HG03196 (cell line): Measurements from ENCODE around the gene ADGRE1.

Experiments used
- ATAC-seq: cut with Tn5 transposase; IDR thresholded peaks from one replicate; pipeline ENCODE4 v1.9.1; 2021; ENCODE audit not compliant: unreplicated experiment

ADGRE1 gene

GRCh38 chr19:6947745-6948144, 60.4 kb downstream of the ADGRE1 start:
- ATAC-seq, result peak; percentile 90

- no peak for ATAC-seq
These were observed 61.5 kb downstream of the ADGRE1 start for GRCh38 chr19:6948884-6949283.

DNA sequence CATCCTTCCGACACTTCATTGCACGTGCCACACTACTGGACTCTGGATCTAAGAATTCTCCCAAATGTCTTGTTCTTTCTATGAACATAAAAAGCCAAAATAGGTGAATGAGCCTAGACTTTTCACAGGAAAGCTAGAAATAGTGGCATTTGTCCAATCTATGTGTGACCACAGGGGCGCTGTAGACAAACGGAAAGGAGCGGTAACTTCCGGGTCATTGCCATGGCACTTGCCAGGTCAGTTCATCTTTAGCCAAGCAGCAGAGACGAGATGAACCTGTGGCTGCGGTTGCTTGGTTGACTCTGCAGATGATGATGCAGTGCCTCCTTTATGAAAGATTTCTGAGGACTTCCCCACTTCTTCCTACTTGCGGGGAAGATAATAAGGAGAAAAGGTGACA, 65.6 kb downstream of the ADGRE1 start:
- ATAC-seq, result no peak

DNA sequence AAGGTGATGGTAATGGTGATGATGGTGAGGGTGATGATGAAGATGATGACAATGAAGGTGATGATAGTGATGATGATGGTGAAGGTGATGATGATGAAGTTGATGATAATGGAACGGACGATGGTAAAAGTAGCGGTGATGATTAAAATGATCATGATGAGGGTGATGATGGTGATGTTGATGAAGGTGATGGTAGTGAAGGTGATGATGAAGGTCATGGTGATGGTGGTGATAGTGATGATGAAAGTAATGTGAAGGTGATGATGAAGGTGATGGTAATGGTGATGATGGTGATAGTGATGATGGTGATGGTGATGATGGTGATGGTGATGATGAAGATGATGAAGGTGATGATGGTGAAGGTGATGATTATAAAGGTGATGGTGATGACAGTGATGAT, 67.7 kb downstream of the ADGRE1 start:
- no peak for ATAC-seq

DNA sequence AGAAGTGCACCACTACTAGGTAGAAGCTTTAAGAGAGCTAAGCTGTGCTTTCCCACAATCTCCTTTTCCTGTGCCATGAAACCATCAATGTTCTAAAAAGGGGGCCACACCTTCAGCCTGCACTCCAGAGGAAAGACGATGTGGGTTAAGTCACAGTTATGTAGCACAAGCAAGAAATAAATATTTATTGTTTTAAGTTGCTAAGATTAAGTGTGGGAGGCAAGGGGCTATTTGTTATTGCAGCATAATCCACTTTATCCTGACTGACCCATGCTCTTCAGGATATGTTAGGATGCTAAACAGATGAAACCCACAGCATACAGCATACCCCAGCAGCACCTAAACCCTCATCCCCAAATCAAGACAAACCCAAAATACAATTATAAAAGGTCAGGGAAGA, 69.2 kb downstream of the ADGRE1 start:
- no peak for ATAC-seq

DNA sequence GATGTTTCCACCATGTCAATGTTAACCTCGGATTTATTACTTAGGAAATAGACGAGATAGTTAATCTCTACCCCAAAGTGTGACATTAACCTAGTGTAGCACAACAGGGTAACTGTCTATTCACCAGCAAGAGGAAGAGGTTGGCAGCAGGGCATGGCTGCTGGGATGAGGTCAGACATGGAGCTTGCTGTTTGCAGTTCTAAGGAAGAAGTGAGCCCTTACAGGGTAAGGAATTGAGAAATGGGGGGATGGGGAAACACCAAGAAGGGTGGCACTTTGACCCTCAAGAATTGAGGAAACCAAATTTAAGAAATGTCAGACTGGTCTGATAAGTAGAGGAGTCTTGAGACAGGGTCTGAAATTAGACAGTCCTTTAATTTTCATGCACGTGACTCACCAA, 71.4 kb downstream of the ADGRE1 start:
- no peak for ATAC-seq

- no peak for ATAC-seq
These were observed 76.0 kb downstream of the ADGRE1 start for GRCh38 chr19:6963244-6963852.

GRCh38 chr19:6963937-6964336, 76.6 kb downstream of the ADGRE1 start:
- no peak for ATAC-seq

- ATAC-seq, result no peak
These were observed 80.6 kb downstream of the ADGRE1 start for GRCh38 chr19:6967967-6968366.

DNA sequence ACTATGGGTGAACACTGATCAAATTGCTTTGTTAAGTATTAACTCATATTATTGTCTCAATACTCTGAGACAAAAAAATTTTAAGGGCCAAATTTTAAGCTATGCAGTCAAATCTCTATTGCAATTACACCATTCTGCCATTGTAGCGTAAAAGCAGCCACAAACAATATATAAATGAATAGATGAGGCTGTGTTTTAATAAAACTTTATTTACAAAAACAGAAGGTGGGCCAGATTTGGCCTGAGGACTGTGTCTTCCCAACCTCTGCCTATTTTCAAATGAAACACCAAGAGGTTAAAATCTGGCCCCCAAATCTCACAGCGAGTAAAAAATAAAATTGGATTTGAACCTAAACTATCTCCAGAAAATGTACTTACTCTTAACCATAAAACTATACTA, 82.1 kb downstream of the ADGRE1 start:
- ATAC-seq, result no peak

GRCh38 chr19:6970021-6970420, 82.6 kb downstream of the ADGRE1 start:
- ATAC-seq, result no peak

GRCh38 chr19:6970443-6970842, 83.1 kb downstream of the ADGRE1 start:
- ATAC-seq, result no peak

- no peak for ATAC-seq
These were observed 84.0 kb downstream of the ADGRE1 start for GRCh38 chr19:6971366-6971765.

DNA sequence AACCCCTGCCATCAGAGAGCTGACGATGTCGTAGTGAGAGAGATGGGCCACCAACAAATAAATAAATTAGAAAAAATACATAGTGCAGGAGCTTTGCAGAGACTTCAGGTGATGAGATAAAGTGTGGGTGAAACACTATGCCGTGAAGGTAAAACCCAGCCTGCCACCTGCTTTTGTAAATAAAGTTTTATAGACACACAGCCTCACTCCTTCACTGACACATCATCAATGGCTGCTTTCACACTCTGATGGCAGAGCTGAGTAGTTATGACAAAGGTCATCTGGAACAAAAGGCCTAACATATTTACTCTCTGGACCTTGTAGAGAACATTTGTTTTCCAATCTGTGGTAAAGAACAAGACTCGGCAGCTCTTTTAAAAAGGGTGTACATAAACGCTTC, 88.8 kb downstream of the ADGRE1 start:
- ATAC-seq, result no peak

DNA sequence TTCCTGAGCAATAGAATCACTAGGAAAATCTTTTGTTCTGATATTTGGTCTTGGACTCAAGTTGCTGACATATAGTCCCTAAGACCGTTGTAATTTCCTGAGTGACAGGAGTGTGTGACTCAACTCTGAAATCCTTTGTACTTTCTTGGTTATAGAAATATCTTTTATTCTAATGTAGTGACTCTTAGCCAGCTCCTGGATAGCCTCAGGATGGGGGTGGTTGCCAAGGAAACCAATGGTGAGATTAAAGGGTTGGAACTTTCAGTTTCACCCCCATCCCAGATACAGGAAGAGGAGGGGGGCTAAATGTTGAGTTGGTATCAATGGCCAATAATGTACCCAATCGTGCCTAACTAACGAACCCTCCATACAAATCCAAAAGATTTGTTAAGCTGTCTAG, 92.0 kb downstream of the ADGRE1 start:
- ATAC-seq, result no peak

DNA sequence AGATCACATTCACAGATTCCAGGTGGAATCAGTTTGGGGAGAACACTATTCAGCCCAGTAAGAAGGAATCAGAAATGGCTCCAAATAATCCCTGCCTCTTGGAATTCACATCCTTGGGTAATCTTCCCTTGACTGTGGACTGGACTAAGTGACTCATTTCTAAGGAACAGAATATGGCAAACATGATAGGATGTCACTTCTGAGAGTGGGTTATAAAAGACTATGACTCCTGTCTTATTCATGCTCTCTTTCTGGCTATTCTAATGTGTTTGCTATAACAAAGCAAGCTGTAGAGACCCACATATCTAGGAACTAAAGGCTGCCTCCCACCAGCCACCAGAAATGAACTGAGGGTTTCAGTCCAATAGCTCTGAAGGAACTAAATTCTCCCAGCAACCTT, 96.1 kb downstream of the ADGRE1 start:
- ATAC-seq, result no peak

DNA sequence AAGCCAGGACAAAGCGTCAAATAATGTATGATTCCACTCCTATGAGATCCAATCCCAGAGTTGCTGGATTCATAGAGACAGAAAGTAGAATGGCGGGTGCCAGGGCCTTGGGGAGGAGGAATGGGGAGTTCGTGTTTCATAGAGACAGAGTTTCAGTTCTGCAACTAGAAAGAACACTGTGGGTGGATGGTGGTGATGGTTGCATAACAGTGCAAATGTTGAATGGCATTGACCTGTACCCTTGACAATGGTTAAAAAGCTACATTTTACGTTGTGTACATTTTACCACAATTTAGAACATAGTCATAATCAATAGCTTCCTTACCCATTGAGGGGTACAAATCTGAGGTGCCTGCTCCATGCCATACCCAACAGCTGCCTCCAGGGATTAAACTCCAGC, 100.5 kb downstream of the ADGRE1 start:
- no peak for ATAC-seq

DNA sequence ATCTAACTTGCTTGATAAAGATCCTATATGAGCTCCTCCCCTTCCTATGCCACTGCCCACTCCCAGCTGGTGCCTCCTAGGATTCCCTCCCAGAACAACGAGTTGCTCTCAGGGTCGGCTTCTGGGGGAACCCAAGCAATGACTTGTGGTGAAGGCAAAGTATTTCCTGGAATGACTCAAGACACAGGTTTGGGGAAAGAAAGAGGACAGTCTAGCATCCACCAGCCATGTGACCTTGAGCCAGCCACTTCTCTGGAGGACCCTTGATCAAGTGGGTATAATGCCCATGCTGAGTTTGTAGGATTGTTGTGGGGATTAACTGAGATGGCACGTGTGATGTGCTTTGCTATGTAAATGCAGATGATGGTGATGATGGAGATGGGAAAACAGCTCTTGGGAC, 100.9 kb downstream of the ADGRE1 start:
- no peak for ATAC-seq
